Stimulated activated CD4-positive, alpha-beta T cell treated with anti-CD3 and anti-CD28 coated beads, Interleukin-4, amount 100 ng/mL, for 1 hour (primary cell): Measurements from ENCODE around the gene PFKP.

Experiments used
- DNase-seq: peaks from one replicate; pipeline ENCODE4 v3.0.0-alpha.2; 2020

The PFKP gene

DNA sequence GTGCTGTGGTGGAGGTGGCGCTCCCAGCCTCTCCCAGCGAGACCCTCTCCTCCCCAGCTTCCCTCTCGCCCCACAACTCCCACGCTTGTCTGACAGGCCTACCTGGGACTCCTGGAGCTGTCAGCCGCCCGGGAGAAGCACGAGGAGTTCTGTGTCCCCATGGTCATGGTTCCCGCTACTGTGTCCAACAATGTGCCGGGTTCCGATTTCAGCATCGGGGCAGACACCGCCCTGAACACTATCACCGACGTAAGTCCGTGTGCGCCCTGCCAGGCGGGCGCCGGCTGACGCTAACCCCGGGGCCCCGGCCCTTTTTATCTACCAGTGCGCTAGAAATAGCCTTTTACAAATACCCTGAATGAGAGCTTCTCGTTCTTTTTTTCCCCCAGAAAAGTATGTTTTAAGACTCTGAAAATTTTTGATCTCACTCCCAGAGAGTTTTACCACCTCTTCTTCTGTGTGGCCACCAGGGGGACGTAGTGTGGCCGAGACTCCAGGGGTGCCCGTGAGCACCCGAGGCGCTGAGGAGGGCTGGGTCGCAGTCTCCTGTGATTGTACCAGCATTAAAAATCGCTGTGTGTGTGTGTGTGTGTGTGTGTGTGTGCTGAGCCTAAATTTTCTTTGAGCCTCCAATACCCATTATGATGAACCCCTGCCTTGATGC, 52.6 kb downstream of the PFKP start:
- no peak for DNase-seq

- no peak for DNase-seq
Observed at GRCh38 chr10:3122034-3122433, 54.7 kb downstream of the PFKP start.

DNA sequence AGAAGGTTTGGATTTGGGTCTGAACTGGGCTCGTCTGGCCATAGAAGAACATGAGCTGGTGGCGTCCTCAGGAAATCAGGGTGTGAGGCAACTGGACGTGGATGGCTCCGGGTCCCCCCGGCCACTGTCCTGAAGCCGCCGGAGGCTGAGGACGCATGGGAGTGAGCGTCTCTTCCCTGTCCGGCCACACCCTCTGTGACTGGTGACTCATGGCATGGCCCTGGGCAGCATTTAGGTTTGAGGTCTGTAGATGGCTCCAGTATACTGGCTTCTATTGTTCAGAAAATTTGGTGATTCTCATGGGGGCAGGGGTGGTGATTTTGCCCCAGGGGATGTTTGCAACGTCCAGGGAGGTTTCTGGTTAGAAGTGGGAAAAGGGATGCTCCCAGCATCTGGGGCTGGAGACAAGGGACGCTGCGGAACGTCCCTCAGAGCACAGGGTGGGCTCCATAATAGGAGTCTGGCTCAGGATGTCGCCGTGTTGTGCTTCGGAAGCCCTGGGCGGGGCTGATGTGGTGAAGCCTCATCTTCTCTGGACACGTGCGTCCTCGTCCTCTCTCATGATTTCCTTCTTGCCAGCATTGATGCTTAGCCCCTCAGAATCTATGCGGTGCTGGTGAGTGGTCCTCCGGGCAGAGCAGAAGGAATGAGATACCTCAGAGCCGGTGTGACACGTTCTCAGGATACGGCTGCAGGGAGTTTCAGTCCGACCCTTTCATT, 55.3 kb downstream of the PFKP start:
- no peak for DNase-seq

GRCh38 chr10:3123571-3124411, 56.4 kb downstream of the PFKP start:
- no peak for DNase-seq

GRCh38 chr10:3124412-3125175, 57.2 kb downstream of the PFKP start:
- no peak for DNase-seq

DNA sequence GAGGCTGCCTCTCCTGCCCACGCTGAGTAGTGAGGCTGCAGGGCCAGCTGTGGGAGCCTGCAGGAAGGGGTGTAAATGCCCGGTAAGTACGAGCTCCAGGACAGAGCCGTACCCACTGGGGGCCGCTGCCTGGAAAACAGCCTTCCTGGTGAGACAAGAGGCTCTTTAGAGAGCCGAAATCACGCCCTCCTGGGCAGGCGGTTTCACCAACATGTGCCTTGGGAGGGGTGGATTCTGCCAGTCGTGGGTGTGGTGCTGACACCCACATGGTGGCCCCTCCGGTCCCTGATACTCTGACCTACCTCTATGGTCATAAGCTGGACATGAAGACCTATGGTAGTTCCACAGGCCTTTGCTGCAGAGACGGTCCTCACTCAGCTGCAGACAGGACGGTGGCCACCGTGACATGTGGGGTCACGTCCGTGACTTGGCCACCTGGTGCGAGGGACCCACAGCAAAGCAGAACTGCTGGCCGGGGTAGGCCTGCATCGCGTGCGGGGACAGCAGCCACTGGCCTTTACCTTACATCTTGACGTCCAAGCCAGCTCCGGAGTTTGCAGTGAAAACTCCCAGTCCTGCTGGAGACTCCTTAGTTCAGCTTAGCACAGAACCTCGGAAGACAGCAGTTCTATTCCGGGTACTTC, 58.3 kb downstream of the PFKP start:
- DNase-seq, result no peak

GRCh38 chr10:3126249-3126648, 58.9 kb downstream of the PFKP start:
- DNase-seq, result no peak

- no peak for DNase-seq
Observed at GRCh38 chr10:3126741-3127346, 59.5 kb downstream of the PFKP start.

DNA sequence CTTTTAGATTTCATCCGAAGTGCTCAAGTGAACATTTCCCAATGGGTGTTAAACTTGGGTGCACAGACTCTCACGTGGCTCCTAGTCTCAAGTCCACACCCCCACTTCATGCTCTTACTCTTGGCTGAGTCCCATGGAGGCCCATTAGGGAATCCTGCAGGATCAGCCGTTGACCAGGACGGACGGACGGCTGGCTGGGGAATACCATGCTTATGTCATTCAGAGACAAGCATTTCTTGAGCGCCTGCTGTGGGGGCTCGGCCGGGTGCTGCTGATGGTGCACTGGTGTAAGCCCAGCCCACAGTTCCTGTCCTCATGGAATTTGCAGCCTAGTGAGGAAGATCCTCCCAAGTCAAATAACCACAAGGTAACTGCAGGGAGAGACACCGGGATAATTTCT, 60.6 kb downstream of the PFKP start:
- DNase-seq, result no peak

- no peak for DNase-seq
Observed at GRCh38 chr10:3128379-3129130, 61.2 kb downstream of the PFKP start.

- no peak for DNase-seq
Observed at GRCh38 chr10:3129581-3130340, 62.4 kb downstream of the PFKP start.

- DNase-seq, result no peak
Observed at GRCh38 chr10:3131098-3131497, 63.8 kb downstream of the PFKP start.

DNA sequence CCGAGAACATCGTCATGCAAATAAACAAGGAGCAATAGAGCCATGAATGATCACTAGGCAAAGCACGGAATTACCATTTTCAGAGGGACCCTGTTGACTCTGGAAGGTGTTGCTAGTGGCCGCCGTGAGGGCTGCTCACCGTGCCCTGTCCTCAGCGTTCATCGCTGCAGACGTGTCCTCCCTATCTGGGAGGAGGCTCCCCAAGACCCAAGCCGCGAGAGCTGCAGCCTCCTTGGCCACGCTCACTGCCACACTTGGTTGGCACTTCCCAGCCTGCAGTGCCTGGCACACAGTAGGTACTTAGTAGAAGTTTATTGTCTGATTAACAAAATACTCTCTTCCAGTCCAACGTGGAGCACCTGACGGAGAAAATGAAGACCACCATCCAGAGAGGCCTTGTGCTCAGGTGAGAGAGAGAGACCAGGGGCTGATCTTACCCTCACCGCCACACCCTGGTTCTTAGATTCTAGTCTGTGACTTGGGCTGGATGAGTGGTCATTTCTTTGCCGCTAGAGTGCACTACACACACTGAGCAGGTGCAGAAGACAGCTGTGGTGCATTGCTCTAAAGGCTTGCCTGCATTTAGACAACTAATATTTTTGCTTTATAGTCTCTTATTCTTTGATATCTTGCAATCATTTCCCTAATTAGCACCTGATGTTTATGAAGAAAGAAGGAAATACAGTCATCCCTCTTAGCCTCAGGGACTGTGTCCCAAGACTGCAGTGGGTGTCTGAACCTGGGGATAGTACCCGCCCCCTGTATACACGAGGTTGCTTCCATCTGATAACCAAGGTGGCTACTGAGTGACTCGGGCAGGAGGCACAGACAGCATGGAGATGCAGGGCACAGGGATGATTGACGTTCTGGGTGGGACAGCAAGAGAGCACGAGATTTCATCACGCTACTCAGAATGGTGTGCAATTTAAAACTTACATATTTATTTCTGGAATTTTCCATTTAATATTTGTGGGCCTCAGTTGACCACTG, 65.0 kb downstream of the PFKP start:
- no peak for DNase-seq

DNA sequence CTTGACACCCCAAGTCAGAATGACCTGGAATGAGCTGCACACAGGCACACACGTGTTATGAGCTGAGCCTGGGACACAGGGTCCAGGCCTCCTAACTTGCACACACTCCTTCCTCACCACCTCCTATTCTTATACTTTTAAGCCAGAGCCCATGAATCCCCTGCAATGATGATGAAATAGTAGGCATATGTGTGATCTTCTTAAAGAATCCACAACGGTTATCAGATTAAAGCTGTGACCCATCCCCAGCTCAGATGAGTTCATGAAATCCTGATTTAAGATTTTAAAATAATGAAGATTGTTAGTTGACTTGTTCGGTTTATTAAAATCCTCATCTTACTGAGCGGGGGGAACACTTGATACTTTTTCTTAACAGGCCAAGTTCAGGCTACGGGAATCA, 66.6 kb downstream of the PFKP start:
- DNase-seq, result no peak

- no peak for DNase-seq
Observed at GRCh38 chr10:3135006-3135405, 67.7 kb downstream of the PFKP start.

- no peak for DNase-seq
Observed at GRCh38 chr10:3136336-3136735, 69.0 kb downstream of the PFKP start.

DNA sequence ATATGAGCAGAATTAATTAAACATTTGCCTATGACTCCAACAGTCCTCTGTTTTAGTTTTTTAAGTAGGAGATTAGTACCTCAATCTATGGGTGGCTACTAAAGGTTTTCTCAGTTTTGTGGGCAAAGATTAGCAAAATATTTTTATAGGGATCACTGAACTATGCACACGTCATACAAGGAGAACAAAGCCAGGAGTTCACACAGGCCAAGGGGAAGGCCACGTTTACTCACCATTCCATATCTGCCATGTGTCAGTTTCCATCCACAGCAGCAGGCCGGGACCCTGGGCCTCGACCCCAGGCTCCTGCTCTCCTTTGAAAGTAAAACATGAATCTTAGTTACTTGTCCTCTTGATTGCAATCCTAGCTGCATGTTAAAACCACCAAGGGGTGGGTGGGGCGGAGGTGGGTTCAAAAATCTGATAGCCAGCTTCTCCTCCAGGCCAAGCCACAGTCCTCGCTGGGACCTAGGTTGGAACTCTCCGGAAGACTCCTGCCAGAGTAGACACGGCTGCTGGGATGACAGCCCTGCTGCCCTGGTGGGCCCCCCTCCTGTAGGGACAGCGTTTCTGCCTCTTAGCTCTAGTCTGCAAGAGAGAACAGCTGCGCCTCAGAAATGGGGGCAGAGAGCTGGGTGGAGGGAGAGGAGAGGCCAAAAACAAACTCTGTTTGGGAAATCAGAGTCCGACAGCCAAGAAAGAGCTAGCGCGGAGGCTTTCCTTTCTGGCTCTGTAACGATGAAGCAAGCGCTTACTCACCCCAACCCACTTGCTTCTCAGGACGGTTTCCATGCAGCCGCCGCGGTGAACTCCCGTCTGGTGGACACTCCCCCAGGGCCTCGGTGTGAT, 69.6 kb downstream of the PFKP start:
- no peak for DNase-seq
